ENCODE data around the gene TMEM100. TPM values are rescaled to one million over a fixed set of nuclear protein-coding genes. Genes with fewer than 3 reads are reported as not detected.

Gene TMEM100
- total RNA-seq, 2 experiments from 2014 or later = not detected

- Mint-ChIP-seq H3K4me3 (no peak overlapping the region), H3K27me3 (peaks cover 27% of the 10 kb centered on the region), H3K36me3 (ENCODE audit: low read depth) (no peaks in the 10 kb centered on the region), H3K4me1 (peaks cover 15% of the 10 kb centered on the region), H3K9me3 (no peaks in the 10 kb centered on the region), H3K27ac (no peak overlapping the region)
- CTCF ChIA-PET = interaction anchor here (1.0 to 4.9 kb wide), 2 partner anchors 12 to 20 kb away, joined by 4 to 30 read pairs; partner anchors contain the start of gene PCTP
- POLR2A ChIA-PET = no interaction called here
- DNase-seq = no peak
Observed at GRCh38 chr17:55737976-55738501, 15.4 kb upstream of the TMEM100 start.

GRCh38 chr17:55735731-55736405 is 13.2 kb upstream of the TMEM100 start:
- no peaks in the 10 kb centered on the region for H3K9me3 Mint-ChIP-seq
- ChIA-PET POLR2A (no interaction called here), CTCF (interaction anchor here (1.2 to 4.9 kb wide), 7 partner anchors 14 to 210 kb away, joined by 3 to 35 read pairs (median 3); partner anchors contain the start of genes PCTP and TMEM100)
- H3K27ac Mint-ChIP-seq = no peak overlapping the region
- no peaks in the 10 kb centered on the region for H3K36me3 Mint-ChIP-seq (ENCODE audit: low read depth)
- no peak overlapping the region for H3K4me3 Mint-ChIP-seq
- peaks cover 31% of the 10 kb centered on the region for H3K27me3 Mint-ChIP-seq
- DNase-seq = peak; percentile 32
- peaks cover 15% of the 10 kb centered on the region for H3K4me1 Mint-ChIP-seq

GRCh38 chr17:55734128-55734781 is 11.6 kb upstream of the TMEM100 start:
- no peaks in the 10 kb centered on the region for H3K36me3 Mint-ChIP-seq (ENCODE audit: low read depth)
- peaks cover 15% of the 10 kb centered on the region for H3K4me1 Mint-ChIP-seq
- ChIA-PET POLR2A (interaction anchor here (1.0 kb wide), 1 partner anchor 11 kb away, joined by 3 read pairs; the partner anchor contains the start of gene TMEM100), CTCF (interaction anchor here (1.4 to 4.9 kb wide), 7 partner anchors 15 to 208 kb away, joined by 3 to 35 read pairs (median 4); partner anchors contain the start of genes PCTP and TMEM100)
- no peak for DNase-seq
- H3K9me3 Mint-ChIP-seq = no peaks in the 10 kb centered on the region
- H3K27me3 Mint-ChIP-seq = peaks cover 30% of the 10 kb centered on the region
- no peak overlapping the region for H3K27ac Mint-ChIP-seq
- no peak overlapping the region for H3K4me3 Mint-ChIP-seq

GRCh38 chr17:55731586-55732250 is 9.1 kb upstream of the TMEM100 start:
- no peaks in the 10 kb centered on the region for H3K9me3 Mint-ChIP-seq
- H3K4me3 Mint-ChIP-seq = no peak overlapping the region
- CTCF ChIA-PET = interaction anchor here (1.7 kb wide), 1 partner anchor 13 kb away, joined by 4 read pairs; no protein-coding TSS in a partner anchor
- DNase-seq = no peak
- H3K27me3 Mint-ChIP-seq = peaks cover 44% of the 10 kb centered on the region
- H3K4me1 Mint-ChIP-seq = peaks cover 15% of the 10 kb centered on the region
- H3K27ac Mint-ChIP-seq = no peak overlapping the region
- no peaks in the 10 kb centered on the region for H3K36me3 Mint-ChIP-seq (ENCODE audit: low read depth)
- POLR2A ChIA-PET = no interaction called here

- Mint-ChIP-seq H3K4me3 (no peak overlapping the region), H3K27me3 (peaks cover 48% of the 10 kb centered on the region), H3K4me1 (peaks cover 14% of the 10 kb centered on the region), H3K27ac (no peak overlapping the region), H3K9me3 (no peaks in the 10 kb centered on the region), H3K36me3 (ENCODE audit: low read depth) (no peaks in the 10 kb centered on the region)
- POLR2A ChIA-PET = no interaction called here
- CTCF ChIA-PET = interaction anchor here (1.7 kb wide), 1 partner anchor 12 kb away, joined by 4 read pairs; no protein-coding TSS in a partner anchor
- no peak for DNase-seq
Observed at GRCh38 chr17:55730808-55731207, 8.1 kb upstream of the TMEM100 start.

- ChIA-PET POLR2A (no interaction called here), CTCF (interaction anchor here (1.7 kb wide), 1 partner anchor 11 kb away, joined by 4 read pairs; no protein-coding TSS in a partner anchor)
- Mint-ChIP-seq H3K4me3 (no peak overlapping the region), H3K4me1 (peaks cover 12% of the 10 kb centered on the region), H3K27ac (no peak overlapping the region), H3K27me3 (peaks cover 49% of the 10 kb centered on the region), H3K36me3 (ENCODE audit: low read depth) (no peaks in the 10 kb centered on the region), H3K9me3 (no peaks in the 10 kb centered on the region)
- DNase-seq = no peak
Observed at GRCh38 chr17:55730380-55730779, 7.7 kb upstream of the TMEM100 start.

GRCh38 chr17:55729484-55729883 is 6.8 kb upstream of the TMEM100 start:
- peaks cover 7% of the 10 kb centered on the region for H3K4me1 Mint-ChIP-seq
- no peaks in the 10 kb centered on the region for H3K36me3 Mint-ChIP-seq (ENCODE audit: low read depth)
- H3K9me3 Mint-ChIP-seq = no peaks in the 10 kb centered on the region
- no peak overlapping the region for H3K4me3 Mint-ChIP-seq
- ChIA-PET POLR2A (no interaction called here), CTCF (interaction anchor here (2.2 kb wide), 1 partner anchor 203 kb away, joined by 5 read pairs; no protein-coding TSS in a partner anchor)
- H3K27me3 Mint-ChIP-seq = peaks cover 56% of the 10 kb centered on the region
- no peak overlapping the region for H3K27ac Mint-ChIP-seq
- no peak for DNase-seq

GRCh38 chr17:55728833-55729232 is 6.2 kb upstream of the TMEM100 start:
- no peak overlapping the region for H3K4me3 Mint-ChIP-seq
- H3K27me3 Mint-ChIP-seq = peaks cover 61% of the 10 kb centered on the region
- no peak overlapping the region for H3K27ac Mint-ChIP-seq
- ChIA-PET CTCF (interaction anchor here (0.6 to 2.2 kb wide), 3 partner anchors 11 to 499 kb away, joined by 3 to 5 read pairs (median 3); no protein-coding TSS in a partner anchor), POLR2A (no interaction called here)
- H3K9me3 Mint-ChIP-seq = no peaks in the 10 kb centered on the region
- no peak for DNase-seq
- peaks cover 1% of the 10 kb centered on the region for H3K4me1 Mint-ChIP-seq
- H3K36me3 Mint-ChIP-seq (ENCODE audit: low read depth) = no peaks in the 10 kb centered on the region

GRCh38 chr17:55728361-55728760 is 5.7 kb upstream of the TMEM100 start:
- H3K27ac Mint-ChIP-seq = no peak overlapping the region
- no peaks in the 10 kb centered on the region for H3K9me3 Mint-ChIP-seq
- H3K36me3 Mint-ChIP-seq (ENCODE audit: low read depth) = no peaks in the 10 kb centered on the region
- no peak for DNase-seq
- no peaks in the 10 kb centered on the region for H3K4me1 Mint-ChIP-seq
- no peak overlapping the region for H3K4me3 Mint-ChIP-seq
- POLR2A ChIA-PET = no interaction called here
- CTCF ChIA-PET = interaction anchor here (0.6 to 2.2 kb wide), 4 partner anchors 9 to 498 kb away, joined by 3 to 5 read pairs (median 3); no protein-coding TSS in a partner anchor
- H3K27me3 Mint-ChIP-seq = peaks cover 62% of the 10 kb centered on the region

- Mint-ChIP-seq H3K36me3 (ENCODE audit: low read depth) (no peaks in the 10 kb centered on the region), H3K4me3 (no peak overlapping the region), H3K4me1 (no peaks in the 10 kb centered on the region), H3K9me3 (no peaks in the 10 kb centered on the region), H3K27me3 (peaks cover 64% of the 10 kb centered on the region), H3K27ac (no peak overlapping the region)
- CTCF ChIA-PET = interaction anchor here (1.0 to 2.2 kb wide), 3 partner anchors 9 to 201 kb away, joined by 3 to 5 read pairs (median 3); no protein-coding TSS in a partner anchor
- POLR2A ChIA-PET = no interaction called here
- DNase-seq = no peak
Observed at GRCh38 chr17:55727920-55728319, 5.3 kb upstream of the TMEM100 start.

- H3K4me1 Mint-ChIP-seq = no peaks in the 10 kb centered on the region
- H3K27ac Mint-ChIP-seq = no peak overlapping the region
- H3K9me3 Mint-ChIP-seq = no peaks in the 10 kb centered on the region
- no peak overlapping the region for H3K4me3 Mint-ChIP-seq
- ChIA-PET POLR2A (no interaction called here), CTCF (interaction anchor here (1.1 kb wide), 1 partner anchor 9 kb away, joined by 4 read pairs; no protein-coding TSS in a partner anchor)
- DNase-seq = no peak
- H3K36me3 Mint-ChIP-seq (ENCODE audit: low read depth) = no peaks in the 10 kb centered on the region
- H3K27me3 Mint-ChIP-seq = peaks cover 65% of the 10 kb centered on the region
Observed at GRCh38 chr17:55727275-55727674, 4.6 kb upstream of the TMEM100 start.

- ChIA-PET CTCF (interaction anchor here (1.1 kb wide), 1 partner anchor 8 kb away, joined by 4 read pairs; no protein-coding TSS in a partner anchor), POLR2A (no interaction called here)
- Mint-ChIP-seq H3K4me3 (no peak overlapping the region), H3K27ac (no peak overlapping the region), H3K36me3 (ENCODE audit: low read depth) (no peaks in the 10 kb centered on the region), H3K9me3 (no peaks in the 10 kb centered on the region), H3K27me3 (peaks cover 63% of the 10 kb centered on the region), H3K4me1 (no peaks in the 10 kb centered on the region)
- no peak for DNase-seq
Observed at GRCh38 chr17:55726440-55726839, 3.8 kb upstream of the TMEM100 start.

Measured in activated CD4-positive, alpha-beta memory T cell treated with anti-CD3 and anti-CD28 coated beads, Interleukin-2, amount 10 ng/mL, durations not matched to agents 7 days and 5 days (primary cell).